KOPT-K1 (cell line): ENCODE results near the gene GPR176.
"Not testable (repeated sequence)": the region's sequence is repeated elsewhere in the genome, so short reads cannot be mapped to it uniquely, and the experiment has no call there.

Experiments used
- H3K27ac ChIP-seq: fragments of 200-600 bp; sonication (generic); 2 replicates; pipeline ENCODE4 v1.5.1; 2016; ENCODE audit warnings: antibody characterized with exemption, mild to moderate bottlenecking, low read depth, low read length; ENCODE audit not compliant: poor library complexity, severe bottlenecking
- H3K36me3 ChIP-seq: fragments of 200-600 bp; sonication (generic); 2 replicates; pipeline ENCODE4 v1.5.1; 2017; ENCODE audit warnings: antibody characterized with exemption, mild to moderate bottlenecking, low read length, moderate library complexity; ENCODE audit not compliant: insufficient read depth
- H3K9me3 ChIP-seq: fragments of 200-600 bp; sonication (generic); 2 replicates; pipeline ENCODE4 v1.5.1; 2017; ENCODE audit warnings: antibody characterized with exemption, low read length, mild to moderate bottlenecking; ENCODE audit not compliant: insufficient read depth, poor library complexity, severe bottlenecking

The GPR176 gene

GRCh38 chr15:39837454-39837853 lies 82.6 kb downstream of the GPR176 start:
- Histone ChIP-seq H3K27ac (no peak overlapping the region), H3K9me3 (no peaks in the 10 kb centered on the region), H3K36me3 (no peaks in the 10 kb centered on the region)

- H3K27ac ChIP-seq = no peak overlapping the region
- H3K36me3 ChIP-seq = no peaks in the 10 kb centered on the region
- no peaks in the 10 kb centered on the region for H3K9me3 ChIP-seq
Measured at GRCh38 chr15:39835550-39835949, 84.5 kb downstream of the GPR176 start.

DNA sequence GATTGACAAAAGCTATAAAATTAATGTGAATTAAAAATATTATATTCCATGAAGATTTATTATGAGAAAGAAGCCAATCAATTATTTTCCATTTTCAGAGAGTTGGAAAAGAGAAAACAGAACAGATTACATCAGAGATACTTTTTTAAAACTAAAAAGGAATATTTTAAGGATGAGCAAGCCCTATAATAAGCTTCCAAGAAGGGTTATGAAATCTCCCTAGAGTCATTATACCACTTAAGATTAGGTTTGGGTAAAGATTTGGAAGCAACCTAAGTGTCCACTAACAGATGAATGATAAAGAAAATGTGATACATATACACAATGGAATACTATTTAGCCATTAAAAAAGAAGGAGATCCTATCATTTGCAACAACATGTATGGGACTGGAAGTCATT lies 85.8 kb downstream of the GPR176 start:
- H3K27ac ChIP-seq = no peak overlapping the region
- no peaks in the 10 kb centered on the region for H3K36me3 ChIP-seq
- H3K9me3 ChIP-seq = no peaks in the 10 kb centered on the region

DNA sequence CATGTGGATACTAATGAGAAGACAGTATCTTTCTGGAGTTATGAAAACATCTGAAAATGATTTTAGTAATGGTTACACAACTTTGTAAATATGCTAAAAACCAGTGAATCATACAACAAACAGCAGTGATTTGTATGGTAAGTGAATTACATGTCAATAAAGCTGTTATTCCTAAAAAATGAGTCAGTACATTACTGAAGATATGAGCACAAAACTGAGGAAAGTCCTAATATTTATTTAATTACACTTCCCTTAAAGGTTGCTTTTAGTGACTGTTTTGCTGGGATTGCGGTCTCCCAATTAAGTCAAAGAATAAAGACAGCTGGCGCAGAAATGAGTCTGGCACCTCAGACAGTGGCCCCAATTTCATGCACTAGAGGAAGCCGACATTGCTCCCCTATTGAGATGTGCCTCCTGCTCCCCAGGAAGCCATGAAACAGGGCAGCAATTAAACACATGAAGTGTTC lies 86.5 kb downstream of the GPR176 start:
- Histone ChIP-seq H3K9me3 (no peaks in the 10 kb centered on the region), H3K27ac (no peak overlapping the region), H3K36me3 (no peaks in the 10 kb centered on the region)

DNA sequence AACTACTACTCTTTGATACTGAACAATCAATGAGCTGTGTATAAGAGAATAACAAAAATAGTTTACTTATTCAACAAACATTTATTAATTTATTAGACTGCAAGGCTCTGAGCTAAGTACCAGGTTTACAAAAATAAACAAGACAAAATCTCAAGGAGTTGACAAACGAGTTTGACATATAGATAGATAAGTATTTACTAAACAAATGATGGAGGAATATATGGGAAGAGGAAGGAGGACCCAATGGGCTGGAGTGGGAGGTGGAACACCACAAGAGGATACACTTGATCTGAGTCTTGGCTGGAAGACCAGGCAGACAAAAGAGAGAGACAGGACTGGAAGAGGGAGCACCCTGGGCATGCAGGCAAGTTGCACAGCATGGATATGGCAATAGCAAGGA lies 89.9 kb downstream of the GPR176 start:
- H3K27ac ChIP-seq = no peak overlapping the region
- H3K9me3 ChIP-seq = no peaks in the 10 kb centered on the region
- H3K36me3 ChIP-seq = no peaks in the 10 kb centered on the region

DNA sequence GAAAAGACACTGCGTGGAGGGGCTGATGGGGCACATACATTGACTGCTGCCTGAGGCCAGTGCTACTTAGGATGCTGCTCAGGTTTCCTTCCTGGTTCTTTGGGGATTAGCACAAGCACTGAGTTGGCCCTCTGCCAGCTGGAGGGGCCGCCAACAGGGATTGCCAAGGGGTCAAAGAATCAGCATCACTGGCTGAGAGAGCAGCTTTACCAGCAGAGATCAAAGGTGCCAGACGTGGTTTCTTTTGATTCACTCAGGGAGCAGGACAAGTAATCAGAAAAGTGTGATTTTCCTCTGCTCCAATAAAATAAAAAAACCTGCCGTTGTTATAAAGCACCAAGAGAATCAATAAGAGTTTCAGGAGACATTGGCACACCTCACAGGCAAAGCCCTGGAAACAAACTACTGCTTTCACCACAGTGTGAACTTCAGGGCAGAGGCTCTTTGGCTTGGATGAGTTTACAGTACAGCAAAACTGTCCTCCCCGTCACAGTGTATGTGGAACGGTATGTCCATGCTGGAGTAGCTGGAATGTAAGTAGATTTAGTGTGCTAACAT lies 91.6 kb downstream of the GPR176 start:
- Histone ChIP-seq H3K36me3 (no peaks in the 10 kb centered on the region), H3K27ac (no peak overlapping the region), H3K9me3 (peaks cover 4% of the 10 kb centered on the region)

DNA sequence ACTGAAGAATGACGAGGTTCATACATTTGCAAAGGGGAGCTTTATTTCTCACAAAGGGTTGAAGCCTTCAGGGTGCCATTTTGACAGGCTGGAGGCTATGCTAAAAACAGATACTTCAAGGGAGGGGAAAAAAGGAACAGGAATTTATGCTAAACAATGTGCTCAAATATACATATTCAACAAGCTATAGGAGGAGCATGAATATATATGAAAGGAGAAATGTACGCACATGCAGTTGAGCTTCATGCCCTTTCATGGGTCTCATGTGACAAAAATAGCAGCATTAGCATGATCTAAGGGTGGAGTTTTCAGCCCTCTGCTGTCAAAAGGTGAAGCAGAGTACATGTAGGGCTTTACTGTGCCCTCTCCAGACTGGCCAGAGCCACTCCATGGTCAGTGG lies 93.1 kb downstream of the GPR176 start:
- peaks cover 4% of the 10 kb centered on the region for H3K9me3 ChIP-seq
- H3K36me3 ChIP-seq = no peaks in the 10 kb centered on the region
- no peak overlapping the region for H3K27ac ChIP-seq

GRCh38 chr15:39823634-39824033 lies 96.4 kb downstream of the GPR176 start:
- no peak overlapping the region for H3K27ac ChIP-seq
- H3K36me3 ChIP-seq = no peaks in the 10 kb centered on the region
- H3K9me3 ChIP-seq = peaks cover 4% of the 10 kb centered on the region

GRCh38 chr15:39820050-39820602 lies 99.9 kb downstream of the GPR176 start:
- Histone ChIP-seq H3K9me3 (peaks cover 4% of the 10 kb centered on the region), H3K27ac (no peak overlapping the region), H3K36me3 (no peaks in the 10 kb centered on the region)

DNA sequence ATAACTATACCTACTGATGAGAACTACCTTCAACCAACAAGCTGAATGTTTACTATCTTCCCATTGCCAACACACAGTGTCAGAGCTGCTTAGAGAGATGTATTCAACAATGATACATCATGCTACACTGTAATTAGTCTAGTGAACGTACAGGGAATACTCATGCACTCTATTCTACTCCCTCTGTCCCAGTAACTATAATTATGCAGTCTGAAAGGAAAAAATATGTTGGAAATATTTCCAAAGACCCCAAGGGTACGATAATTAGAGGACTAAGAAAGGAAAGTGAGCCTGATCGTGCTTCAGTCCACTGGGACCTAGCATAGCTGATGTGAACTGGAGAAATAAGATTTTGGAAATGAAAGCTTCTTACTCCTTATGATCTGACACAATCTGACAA lies 100.5 kb downstream of the GPR176 start:
- Histone ChIP-seq H3K9me3 (peaks cover 4% of the 10 kb centered on the region), H3K27ac (no peak overlapping the region), H3K36me3 (no peaks in the 10 kb centered on the region)

- no peaks in the 10 kb centered on the region for H3K36me3 ChIP-seq
- H3K9me3 ChIP-seq = no peaks in the 10 kb centered on the region
- no peak overlapping the region for H3K27ac ChIP-seq
Measured at GRCh38 chr15:39817892-39818291, 102.2 kb downstream of the GPR176 start.

DNA sequence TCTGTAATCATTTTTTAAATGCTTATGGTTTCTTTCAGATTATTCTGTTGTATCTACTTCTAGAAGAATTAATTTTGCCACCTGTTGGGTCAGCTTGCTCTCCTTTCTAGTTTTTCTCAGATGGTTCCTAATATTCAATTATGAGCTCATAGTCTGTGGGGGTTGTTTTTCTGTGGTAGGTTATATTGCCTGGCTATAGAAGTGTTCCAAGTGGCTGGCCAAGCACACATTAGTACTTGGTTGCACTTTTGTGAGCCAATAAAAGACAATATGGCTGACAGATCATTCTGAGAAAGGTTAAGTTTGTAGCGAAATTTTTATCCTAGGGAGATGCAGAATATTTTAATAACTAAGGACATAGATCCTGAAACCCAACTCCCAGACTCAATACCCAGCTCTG lies 105.6 kb downstream of the GPR176 start:
- Histone ChIP-seq H3K36me3 (no peaks in the 10 kb centered on the region), H3K27ac (no peak overlapping the region), H3K9me3 (no peaks in the 10 kb centered on the region)

GRCh38 chr15:39812651-39813050 lies 107.4 kb downstream of the GPR176 start:
- not testable (repeated sequence) for H3K27ac ChIP-seq, H3K36me3 ChIP-seq, H3K9me3 ChIP-seq

GRCh38 chr15:39808909-39809308 lies 111.2 kb downstream of the GPR176 start:
- H3K27ac ChIP-seq = no peak overlapping the region
- H3K36me3 ChIP-seq = no peaks in the 10 kb centered on the region
- no peaks in the 10 kb centered on the region for H3K9me3 ChIP-seq

DNA sequence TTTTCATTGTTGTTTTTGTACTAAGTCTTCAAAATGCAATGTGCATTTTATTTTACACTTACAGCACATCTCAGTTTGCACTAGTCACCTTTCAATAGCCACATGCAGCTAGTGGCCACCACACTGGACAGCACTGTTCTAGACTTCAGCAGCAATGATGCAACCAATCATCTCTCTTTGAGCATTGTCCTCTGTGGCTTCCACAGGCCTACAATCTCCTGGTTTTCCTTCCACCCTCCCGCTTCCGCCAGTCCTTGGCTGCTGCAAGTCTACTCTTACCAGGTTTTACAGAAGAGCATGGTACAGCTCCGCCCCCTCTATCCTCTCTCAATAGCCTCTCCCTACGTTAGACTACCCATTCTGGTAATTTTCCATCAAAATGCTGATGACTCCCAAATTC lies 112.3 kb downstream of the GPR176 start:
- no peaks in the 10 kb centered on the region for H3K36me3 ChIP-seq
- H3K27ac ChIP-seq = no peak overlapping the region

DNA sequence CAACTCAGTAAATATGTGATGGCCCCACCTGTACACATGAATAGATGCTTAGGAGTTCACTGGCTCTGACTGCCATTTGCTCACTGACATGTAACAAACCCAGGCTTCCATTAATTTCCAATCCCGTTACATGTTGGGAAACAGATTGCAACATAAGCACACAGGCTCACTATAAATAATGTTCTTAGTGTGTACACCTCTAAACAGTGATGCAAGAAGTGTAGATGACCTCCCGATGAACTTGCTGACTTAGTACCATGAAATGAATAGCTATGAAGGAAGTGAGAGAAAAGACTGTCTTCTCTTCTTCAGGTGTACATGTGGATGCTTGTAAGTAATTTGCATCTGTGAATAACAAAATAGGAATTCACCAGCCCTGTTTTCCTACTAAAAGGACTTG lies 116.0 kb downstream of the GPR176 start:
- H3K9me3 ChIP-seq = no peaks in the 10 kb centered on the region
- no peak overlapping the region for H3K27ac ChIP-seq
- no peaks in the 10 kb centered on the region for H3K36me3 ChIP-seq

More for the DNA sequence above, 112.3 kb downstream of the GPR176 start:
- H3K9me3 ChIP-seq = no peaks in the 10 kb centered on the region
